ENCODE results near the gene CCDC188.

The CCDC188 gene

DNA sequence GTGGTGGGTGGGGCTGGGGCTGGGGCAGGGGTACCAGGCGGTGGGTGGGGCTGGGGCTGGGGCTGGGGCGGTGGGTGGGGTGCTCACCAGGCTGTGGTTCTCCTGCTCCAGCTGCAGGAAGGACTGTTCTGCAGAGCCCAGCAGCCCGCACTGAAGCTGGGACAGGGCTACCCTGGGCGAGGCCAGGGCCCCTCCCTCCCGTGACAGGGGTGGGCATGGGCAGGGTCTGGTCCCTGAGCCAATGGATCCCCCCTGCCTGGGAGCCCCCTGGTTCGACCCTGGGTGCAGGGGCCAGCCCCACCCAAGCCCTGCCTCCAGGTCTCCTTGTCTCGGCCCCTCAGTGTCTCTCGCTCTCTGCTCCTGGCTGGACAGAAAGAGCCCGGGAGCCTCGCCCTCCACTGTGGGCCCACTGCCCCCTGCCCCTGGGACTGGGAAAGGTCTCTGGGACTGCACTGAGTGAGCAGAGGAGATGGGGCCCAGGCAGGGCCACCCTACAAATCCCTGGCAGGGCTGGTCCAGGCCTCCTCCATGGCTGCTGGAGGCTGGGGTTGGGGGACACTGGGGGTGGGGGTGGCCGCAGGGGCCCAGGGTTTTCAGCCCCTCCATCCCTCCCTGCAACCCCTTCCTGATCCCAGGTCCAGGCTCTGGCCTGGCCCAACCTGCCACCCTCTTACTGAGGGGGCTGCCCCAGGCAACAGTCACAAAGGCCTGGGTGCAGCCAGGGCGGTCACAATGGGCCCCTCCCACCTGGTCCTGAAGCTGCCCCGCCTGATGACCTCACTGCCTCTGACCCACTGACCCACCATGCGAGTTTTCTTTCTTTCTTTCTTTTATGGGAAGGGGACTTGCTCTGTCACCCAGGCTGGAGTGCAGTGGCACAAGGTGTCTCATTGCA, at the start of gene CCDC188:
Gene CCDC188 (minus strand): TSS at position 675 of the 895 bp plus-strand sequence. CDS start 69 bp downstream, at position 606.
- DNase-seq, result no peak

DNA sequence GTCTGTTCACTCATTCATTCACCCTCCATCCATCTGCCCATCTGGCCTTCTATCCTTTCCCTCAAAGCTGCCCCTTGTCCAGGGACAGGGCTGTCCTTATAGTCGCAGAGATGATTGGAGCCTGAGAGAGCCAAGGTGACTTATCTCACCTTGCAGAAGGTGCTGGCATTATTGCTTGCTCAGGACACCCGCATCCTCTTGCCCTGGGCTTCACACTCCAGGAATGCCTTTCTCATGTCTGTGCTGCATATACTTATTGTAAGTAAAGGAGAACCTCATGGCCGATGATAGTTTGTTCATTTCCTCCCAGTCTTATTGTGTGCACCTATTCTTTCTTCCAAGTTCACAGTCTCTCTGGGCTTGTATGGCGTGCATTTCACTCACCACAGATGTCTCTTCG, 49.1 kb upstream of the CCDC188 start:
- DNase-seq, result no peak

DNA sequence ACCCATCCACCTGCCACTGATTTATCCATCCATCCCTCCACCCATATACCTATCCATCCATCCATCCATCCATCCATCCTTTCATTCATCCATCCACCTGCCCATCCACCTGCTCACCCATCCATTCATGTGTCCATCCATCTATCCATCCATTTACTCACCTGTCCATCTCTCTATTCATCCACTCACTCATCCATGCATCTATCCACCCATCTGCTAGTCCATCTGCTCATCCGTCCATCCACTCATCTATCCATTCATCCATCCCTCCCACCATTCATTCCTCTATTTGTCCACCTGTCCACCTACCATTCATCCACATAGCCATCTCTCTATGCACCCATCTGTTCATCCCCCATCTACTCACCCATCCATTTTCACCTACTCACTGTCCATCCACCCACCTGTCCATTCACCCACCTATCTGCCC, 48.6 kb upstream of the CCDC188 start:
- DNase-seq, result no peak

DNA sequence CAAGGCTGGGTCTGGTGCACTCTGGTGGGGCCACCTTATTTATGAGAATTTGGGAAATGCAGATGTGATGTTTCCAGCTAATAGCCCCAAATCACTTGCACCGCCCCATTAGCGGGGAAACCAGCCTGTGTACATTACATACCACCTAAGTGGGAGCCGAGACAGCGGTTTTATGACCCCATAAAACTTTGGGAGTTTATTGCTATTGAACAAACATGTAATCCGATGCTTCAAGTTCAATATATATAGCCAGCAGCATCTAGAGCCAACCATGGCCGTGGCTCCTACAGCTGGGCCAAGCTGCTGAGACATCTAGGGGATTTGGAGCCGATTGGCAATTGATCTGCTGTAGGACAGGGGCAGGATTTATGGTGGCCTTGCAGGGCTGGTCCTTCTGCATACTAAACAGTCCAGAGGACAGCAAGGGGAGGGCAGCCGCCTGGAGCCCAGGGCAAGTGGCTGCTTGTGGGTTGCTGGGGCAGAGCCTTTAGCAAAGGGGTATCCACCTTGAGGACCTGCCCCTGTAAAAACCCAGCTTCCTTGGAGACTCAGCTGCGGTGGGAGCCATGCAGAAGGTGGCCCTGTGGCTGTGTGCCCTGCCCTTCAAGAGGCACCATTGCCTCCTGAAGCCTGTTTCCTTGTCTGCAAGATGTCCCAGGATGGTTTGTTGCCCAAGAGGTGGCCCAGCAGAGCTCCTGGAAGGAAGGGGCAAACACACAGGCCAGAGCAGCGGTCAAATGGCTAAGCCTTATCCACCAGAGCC, 47.9 kb upstream of the CCDC188 start:
- DNase-seq, result peak; percentile 2

DNA sequence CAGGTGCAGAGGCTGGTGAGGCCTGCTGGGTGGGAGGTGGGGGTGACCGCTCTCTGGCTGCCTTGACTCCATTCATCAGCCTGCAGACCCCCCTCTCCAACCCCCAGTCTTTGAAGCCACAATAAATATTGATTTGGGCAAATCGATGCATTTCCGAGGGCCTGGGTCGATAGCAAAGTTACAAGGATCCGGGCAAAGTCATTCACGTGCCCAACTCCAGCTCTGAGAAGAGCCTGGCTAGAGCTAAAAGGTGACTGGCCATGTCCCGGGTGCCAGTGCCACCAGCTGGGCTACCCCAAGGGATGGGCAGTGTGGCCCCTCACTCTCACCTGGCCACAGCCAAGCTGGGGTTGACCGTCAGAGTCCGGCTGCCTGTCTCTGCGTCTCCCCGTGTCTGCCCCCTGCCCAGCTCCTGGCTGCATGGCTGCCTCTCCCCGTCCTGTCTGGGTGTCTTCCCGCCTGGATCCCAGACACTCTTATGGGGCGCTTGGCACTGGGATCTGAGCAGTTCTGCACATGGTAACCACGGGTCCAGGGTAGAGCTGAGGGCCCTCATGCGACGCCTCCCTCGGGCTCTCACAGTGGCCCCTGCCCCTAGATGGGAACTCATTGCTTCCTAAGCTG, 46.7 kb upstream of the CCDC188 start:
- DNase-seq, result no peak

DNA sequence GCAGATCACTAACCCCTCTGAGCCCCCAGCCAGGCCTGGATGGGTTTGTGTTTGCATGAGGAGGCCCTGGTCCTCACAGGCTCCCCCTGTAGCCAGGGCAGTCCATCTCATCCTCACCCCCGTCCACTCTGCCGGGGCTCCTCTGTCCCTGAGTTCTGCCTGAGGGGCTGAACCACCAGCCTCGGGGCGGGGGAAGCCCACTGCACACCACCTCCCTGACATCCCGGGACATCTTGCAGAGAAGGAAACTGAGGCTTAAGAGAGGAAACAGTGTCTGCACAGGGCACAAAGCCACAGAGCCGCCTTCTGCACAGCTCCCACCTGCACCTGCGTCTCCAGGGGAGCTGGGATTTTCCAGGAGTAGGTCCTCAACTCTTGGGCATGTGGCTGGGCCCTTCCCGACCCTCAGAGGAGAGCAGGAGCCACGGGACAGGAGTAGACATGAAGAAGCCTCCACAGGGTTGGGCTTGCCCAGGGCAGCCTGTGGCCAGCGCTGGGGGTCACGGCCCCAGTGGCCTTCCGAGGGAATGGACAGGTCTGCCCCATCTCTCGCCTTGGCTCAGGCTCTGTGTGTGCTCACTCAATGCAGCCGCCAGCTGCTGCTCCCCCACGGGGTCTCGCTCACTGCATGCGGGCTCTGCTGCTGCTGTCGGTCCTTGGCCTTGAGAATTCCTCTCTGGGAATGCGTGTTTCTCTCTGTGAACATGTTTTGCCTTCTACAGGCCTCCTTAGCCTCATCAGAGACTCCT, 45.4 kb upstream of the CCDC188 start:
- DNase-seq, result no peak

DNA sequence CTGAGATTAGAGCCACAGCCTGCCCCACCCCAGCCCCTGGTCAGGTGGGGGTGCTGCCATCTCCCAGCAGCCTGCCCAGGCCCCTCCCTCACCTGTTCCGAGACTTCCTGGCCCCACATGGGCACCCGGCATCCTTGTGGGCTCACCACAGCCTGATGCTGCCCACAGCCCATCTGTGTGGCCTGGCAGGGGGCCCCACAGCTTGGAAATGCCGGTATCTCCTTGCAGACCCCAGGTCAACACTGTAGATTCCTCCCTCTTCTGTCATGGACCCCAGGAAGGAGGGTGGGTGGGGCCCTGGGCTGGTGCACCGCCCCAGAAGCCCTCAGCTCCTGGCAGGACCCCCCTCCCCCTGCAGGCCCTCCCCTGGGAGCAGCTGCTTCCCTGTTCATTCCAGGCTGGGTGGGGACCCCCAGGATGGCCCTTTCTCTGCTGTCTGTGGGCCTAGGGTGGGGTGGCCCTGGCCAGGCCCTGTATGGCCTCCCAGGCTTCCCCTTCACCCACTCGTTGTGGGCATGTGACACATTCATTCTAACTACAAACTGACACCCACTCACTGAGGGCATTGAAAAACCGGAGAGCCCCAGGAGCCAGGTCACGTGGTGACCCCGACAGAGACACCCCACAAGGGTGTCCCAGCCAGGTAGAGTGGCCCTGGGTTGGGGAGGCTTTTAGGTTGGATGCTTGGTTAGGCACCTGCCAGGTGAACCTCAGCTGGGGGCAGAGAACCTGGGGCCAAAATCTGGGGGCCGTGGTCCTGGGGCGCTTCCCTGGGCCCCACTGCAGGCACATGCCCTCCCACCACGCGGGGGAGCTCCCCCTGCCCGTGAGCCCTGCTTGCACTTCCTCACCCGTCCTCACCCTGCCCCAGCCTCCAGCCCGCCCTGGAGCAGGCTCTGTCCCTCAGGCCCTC, 44.1 kb upstream of the CCDC188 start:
- DNase-seq, result no peak

DNA sequence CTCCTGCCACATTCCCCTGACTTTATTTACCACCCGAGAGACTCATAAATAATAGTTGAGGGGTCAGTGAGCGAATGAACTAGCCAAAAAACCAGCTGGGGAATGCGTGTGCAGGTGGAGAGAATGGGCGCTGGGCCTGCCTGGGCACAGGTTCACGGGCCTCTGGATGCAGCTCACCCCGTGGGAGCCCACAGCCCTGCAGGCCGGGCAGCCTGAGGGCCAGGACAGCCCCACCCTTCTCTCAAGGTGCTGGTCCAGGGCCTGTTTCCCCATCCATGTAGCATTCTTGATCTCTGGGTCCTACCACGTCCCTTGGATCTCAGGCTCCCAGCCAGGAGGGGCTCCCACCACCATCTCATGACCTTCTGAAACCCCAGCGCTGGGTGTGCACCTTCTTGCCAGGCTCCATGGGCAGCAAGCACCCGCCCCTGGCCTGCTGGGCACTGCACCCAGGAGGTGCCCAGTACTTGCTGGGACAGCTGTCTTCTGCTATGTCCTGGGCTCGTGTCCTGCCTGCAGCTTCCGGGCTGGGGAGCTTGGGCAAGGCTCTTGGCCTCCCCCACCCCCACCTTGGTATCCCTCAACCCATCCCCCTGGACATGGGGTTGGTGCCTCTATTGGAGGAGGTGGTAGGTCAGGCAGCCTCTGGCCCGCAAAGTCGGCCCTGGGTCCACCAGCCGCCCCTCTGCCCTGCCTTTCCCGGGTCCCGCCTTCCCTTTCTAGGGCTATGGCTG, 43.1 kb upstream of the CCDC188 start:
- DNase-seq, result no peak

DNA sequence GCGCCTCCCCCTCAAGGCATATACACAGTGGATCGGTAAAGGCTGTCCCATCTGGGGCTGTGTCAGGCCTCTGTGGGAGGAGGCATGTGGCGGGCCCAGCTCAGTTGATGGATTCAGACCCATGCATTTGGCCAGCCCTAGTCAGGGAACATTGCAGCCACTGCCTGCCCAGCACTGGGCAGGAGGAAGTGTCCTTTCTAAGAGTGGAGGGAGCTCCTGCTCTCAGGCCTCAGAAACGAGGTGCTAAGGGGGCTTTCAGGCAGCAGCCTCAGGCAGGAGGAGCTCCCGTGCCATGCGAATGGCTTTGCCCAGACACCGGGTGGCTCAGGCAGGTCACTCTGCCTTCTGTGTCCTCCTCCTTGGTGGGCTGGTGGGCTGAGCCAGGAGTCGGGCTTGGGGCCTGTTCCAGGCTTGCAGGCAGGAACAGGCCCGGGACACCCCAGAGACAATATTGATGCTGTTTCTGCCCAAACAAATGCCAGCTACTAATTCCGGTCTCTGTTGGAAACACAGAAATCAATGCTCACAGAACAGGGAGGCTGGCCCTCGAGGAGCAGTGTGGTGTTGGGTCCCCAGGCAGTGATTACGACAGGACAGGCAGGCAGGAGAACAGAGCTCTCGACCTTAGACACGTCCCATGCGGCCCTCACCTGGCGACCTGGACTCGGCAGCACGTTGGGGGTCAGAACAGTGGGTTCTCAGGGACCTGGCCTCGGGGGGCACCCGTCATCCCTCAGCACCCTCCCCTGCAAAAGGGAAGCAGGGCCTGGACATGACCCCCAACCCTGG, 42.3 kb upstream of the CCDC188 start:
- DNase-seq, result no peak

DNA sequence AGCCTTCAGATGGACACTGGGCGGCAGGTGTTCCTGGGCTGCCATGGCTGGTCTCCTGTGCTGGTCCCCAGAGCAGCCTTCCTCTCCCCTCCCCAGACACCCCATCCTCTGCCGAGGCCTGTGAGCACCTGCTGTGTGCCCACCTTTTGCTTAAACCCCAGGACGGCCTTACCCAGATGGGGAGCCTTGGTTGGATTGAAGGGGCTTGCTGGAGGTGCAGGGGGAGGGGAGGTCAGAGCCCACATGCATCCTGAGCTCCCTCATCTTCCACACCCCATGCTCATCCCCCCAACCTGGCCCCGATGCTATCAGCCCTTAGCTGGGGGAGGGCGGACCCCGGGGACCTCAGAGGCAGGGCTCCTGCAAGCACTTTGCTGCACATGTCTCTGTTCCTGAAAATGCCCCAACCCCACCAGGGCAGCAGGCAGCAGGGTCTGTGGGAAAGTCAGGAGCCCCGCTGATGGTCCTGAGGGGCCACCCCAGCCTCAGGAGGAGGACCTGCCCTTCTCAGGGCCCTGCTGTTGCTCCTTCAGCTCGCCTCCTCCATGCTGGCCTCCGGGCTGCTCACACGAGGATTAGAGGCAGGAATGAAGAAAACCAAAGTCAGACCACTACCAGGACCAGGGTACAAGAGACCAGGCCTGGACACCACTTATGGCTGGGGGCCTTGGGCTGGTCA, 41.6 kb upstream of the CCDC188 start:
- no peak for DNase-seq

DNA sequence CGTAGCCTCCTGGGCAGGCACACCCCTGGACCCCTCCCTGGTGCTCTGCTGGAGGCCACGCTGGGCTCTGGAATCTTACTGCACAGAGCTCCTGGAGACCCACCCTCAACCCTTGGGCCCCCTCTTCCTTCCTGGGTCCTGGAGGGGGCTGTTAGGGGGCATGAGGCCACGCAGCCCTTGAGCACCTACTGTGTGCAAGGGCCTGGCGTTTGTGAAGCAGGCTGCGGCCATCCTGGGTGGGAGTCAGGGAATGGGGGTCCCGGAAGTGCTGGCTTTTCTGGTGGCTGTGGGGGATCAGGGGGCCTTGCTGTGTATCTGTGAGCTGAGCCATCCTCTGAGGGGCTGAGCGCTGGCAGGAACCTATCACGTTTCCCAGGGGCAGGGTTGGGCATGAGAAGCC, 40.9 kb upstream of the CCDC188 start:
- DNase-seq, result no peak

DNA sequence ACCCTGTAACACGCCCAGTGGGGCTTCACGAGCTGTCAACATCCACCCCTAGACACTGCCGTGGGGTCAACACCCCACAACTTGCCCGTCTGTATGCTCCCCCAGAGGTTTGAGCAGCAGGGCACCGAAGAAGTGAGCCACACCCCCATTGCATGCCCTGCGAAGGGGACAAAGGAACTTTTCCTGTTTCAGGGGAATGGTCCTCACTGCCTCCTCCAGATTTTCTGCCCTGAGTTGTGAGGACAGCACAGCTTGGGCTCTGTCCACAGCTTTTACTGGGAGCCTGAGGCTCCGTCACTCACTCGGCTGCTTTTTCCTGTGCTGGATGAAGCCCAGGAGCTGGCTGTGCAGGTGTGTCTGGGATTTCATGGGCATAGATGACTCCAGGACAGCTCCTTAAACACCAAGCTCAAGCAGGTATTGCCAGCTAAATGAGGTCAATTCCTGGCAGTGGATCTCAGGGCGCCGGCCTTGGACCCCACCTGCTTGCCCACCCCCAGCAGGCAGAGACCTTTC, 40.2 kb upstream of the CCDC188 start:
- no peak for DNase-seq

DNA sequence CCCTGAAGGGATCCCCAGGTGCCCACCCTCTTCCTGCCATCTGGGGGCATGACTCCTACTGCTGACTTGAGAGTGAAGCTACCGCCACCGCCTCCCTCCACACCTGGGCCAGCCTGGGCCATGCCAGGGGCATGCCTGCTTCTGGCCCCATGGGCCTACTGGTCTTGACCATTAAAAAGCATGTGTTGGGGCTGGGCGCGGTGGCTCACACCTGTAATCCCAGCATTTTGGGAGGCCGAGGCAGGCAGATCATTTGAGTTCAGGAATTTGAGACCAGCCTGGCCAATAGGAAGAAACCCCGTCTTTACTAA, 37.7 kb upstream of the CCDC188 start:
- no peak for DNase-seq

DNA sequence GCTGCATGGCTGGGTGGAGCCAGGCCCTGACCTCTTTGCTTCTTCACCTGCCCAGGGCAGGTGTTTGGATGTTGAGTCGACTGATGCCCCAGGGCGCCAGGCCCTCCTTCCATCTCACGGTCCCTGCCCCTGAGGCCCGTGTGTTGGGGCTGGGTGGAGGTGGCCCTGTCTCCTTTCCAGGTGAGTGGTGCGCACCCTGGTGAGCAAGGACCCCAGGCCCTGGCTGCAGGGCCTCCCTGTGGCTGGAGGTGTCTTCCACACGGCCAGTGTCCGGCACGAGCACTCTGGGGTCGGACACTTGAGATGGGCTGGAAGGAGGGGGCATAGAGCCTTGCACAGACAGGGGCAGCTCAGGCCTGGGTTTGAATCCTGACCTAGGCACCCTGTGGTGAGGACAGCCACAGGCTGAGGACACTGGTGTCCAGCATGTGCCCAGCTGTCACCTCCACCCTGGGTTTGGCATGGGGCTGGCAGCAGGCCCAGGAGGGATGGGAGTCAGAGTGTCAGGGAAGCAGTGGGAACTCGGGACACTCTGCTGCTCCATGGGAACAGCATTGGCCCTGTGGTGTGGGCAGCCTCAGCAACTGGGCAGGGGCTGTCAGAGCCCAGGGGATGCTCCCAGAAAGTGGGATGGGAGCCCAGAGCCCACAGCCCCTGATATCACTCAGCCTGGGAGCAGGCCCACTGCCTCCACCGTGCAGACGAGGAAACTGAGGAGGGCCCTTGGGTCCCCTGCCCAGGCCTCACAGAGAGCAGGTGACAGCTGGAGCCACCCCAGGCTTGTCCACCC, 37.1 kb upstream of the CCDC188 start:
- no peak for DNase-seq

DNA sequence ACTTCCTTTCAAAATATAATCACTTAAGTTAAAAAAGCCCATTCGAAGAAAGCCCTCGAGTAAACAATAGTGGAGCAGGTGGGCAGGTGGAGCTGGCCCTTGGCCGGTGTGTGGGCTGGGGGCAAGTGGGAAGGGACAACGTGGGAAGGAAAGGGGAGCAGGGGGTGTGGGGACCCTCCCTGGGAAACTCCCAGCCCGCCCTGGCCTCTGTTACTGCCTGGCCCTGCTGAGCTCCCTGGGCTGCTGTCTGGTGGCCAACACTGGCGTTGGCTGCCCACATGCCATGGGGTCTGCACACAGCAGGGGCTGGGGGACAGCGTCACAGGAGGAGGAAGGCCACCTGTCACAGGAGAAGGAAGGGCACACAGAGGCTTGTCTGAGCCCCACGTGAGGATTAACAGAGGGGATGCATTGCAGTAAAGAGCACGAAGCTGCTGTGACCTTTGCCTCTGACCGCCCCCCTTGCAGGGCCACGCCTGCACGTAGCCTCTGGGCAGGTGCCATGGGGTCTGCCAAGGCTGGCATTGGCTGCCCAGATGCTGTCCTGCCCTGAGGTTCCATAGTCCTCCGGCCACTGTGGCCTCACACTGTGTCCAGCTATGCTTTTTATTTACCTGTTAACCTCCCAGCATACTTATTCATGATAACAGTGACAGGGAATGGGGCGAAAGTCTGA, 36.2 kb upstream of the CCDC188 start:
- DNase-seq, result no peak

DNA sequence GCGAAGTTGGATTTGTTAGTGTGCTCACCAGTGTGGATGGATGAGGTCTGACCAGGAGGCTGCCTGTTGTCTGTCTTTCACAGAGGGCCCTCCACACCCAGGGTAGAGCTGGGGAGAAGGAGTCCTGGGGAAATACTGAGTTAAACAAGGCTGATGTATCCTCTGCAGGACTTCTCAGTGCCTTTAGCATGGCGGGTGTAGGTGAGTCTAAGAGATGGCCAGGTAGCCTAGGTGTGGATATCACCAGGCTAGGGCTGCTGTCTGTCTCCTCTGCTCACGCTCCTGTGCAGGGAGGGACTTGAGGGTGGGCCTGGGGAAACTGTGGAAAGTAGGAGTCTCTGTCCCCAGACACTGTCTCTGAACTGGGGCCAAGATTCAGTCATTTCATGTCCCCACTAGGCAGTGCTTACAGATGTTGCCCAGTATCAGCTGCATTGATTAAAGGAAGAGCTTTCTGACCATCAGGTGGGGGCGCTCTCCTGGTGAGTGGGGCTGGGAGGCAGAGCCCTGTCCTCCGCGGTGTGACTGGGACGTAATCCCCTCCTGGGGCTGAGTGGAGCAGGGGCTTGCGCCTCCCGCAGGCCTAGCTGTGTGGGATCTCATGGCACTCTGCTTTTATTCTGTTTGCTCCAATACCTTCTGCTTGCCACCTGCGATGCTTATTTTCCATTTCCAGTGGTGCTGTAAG, 35.5 kb upstream of the CCDC188 start:
- DNase-seq, result no peak

DNA sequence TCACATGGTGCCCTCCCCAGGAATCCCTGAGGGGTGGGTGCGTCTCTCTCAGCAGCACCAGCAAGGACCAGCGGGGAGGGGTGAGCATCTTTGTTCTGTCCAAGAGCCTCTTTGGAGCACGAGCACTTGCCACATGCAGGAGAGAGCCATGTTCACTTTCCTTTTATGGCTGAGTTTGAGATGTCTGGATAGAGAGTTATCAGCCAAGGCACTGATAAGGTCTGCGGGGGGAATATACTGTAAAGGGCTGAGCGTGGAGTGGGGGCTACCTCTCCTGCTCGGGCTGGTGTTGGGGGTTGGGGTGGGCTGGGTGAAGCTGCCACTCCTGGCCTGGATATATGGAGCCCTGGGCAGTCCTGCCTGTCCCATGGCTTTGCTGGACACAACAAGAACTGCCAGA, 34.9 kb upstream of the CCDC188 start:
- DNase-seq, result no peak

All from NCI-H526 treated with DMSO at 0.1 percent for 48 hours (cell line).